DOHH2 (cell line): ENCODE measurements around the gene GRID1.

ENCODE experiments used
- H3F3A ChIP-seq: fragments of 200-600 bp; sonication (generic), shearing (Covaris generic); 2 replicates; pipeline ENCODE4 v1.6.0; 2016; ENCODE audit warnings: antibody characterized with exemption, mild to moderate bottlenecking; ENCODE audit not compliant: control insufficient read depth, insufficient read depth
- H3K27ac ChIP-seq: fragments of 200-600 bp; sonication (generic); 2 replicates; pipeline ENCODE4 v1.5.1; 2014; ENCODE audit warnings: low read depth, mild to moderate bottlenecking, low read length, moderate library complexity
- H3K27me3 ChIP-seq: fragments of 200-600 bp; sonication (generic); 2 replicates; pipeline ENCODE4 v1.6.1; 2014; ENCODE audit warnings: mild to moderate bottlenecking, low read length, mixed read lengths; ENCODE audit not compliant: control insufficient read depth
- H3K36me3 ChIP-seq: fragments of 200-600 bp; sonication (generic); 2 replicates; pipeline ENCODE4 v1.6.1; 2014; ENCODE audit warnings: mild to moderate bottlenecking, low read length, moderate library complexity, mixed read lengths; ENCODE audit not compliant: control insufficient read depth
- H3K4me1 ChIP-seq: fragments of 200-600 bp; sonication (generic); 2 replicates; pipeline ENCODE4 v1.6.1; 2014; ENCODE audit warnings: mild to moderate bottlenecking, low read length, mixed read lengths; ENCODE audit not compliant: control insufficient read depth
- H3K4me2 ChIP-seq: fragments of 200-600 bp; sonication (generic); 2 replicates; pipeline ENCODE4 v1.6.0; 2014; ENCODE audit warnings: mild to moderate bottlenecking, low read length, moderate library complexity
- H3K4me3 ChIP-seq: fragments of 200-600 bp; sonication (generic); 2 replicates; pipeline ENCODE4 v1.5.1; 2014; ENCODE audit warnings: mild to moderate bottlenecking, low read length, mixed read lengths
- H3K79me2 ChIP-seq: fragments of 200-600 bp; sonication (generic); 2 replicates; pipeline ENCODE4 v1.6.1; 2014; ENCODE audit warnings: mild to moderate bottlenecking, low read length, mixed read lengths; ENCODE audit not compliant: control insufficient read depth
- H3K9me2 ChIP-seq: fragments of 200-600 bp; sonication (generic); replicated peaks from 2 replicates; pipeline ENCODE4 v1.6.1; 2014; ENCODE audit warnings: mild to moderate bottlenecking, low read length, mixed read lengths; ENCODE audit not compliant: control insufficient read depth
- H3K9me3 ChIP-seq: fragments of 200-600 bp; sonication (generic); 2 replicates; pipeline ENCODE4 v1.6.1; 2014; ENCODE audit warnings: antibody characterized with exemption, low read length, mixed read lengths; ENCODE audit not compliant: control insufficient read depth, insufficient read depth
- H4K20me1 ChIP-seq: fragments of 200-600 bp; sonication (generic); 2 replicates; pipeline ENCODE4 v1.6.0; 2014; ENCODE audit warnings: low read depth, mild to moderate bottlenecking, antibody characterized with exemption, low read length, moderate library complexity; ENCODE audit not compliant: control insufficient read depth, insufficient read depth
- EZH2phosphoT487 ChIP-seq: fragments of 200-600 bp; sonication (generic); IDR thresholded peaks from 2 replicates; pipeline ENCODE4 v1.6.1; 2017; ENCODE audit warnings: borderline replicate concordance, mild to moderate bottlenecking, antibody characterized with exemption, low read length, moderate library complexity, mixed read lengths
- TF ChIP-seq, protein P1 (sequence below): fragments of 200-600 bp; sonication (generic); IDR thresholded peaks from one replicate; pipeline ENCODE4 v1.5.1; 2014; ENCODE audit warnings: antibody characterized with exemption, mild to moderate bottlenecking, low read depth, low read length; ENCODE audit not compliant: poor library complexity, severe bottlenecking

Gene GRID1

GRCh38 chr10:86102451-86102850 is 264.1 kb downstream of the GRID1 start:
- Histone ChIP-seq H3K27ac (no peak overlapping the region), H3K27me3 (0 out of 2 replicates have a peak, but pooled peaks cover 5% of the 10 kb centered on the region), H4K20me1 (no peaks in the 10 kb centered on the region), H3K9me2 (no peaks in the 10 kb centered on the region), H3K9me3 (no peaks in the 10 kb centered on the region), H3K4me2 (no peak overlapping the region), H3K79me2 (no peaks in the 10 kb centered on the region), H3F3A (no peaks in the 10 kb centered on the region), H3K4me1 (no peaks in the 10 kb centered on the region), H3K4me3 (no peak overlapping the region), H3K36me3 (no peaks in the 10 kb centered on the region)
- TF ChIP-seq, protein P1, sequence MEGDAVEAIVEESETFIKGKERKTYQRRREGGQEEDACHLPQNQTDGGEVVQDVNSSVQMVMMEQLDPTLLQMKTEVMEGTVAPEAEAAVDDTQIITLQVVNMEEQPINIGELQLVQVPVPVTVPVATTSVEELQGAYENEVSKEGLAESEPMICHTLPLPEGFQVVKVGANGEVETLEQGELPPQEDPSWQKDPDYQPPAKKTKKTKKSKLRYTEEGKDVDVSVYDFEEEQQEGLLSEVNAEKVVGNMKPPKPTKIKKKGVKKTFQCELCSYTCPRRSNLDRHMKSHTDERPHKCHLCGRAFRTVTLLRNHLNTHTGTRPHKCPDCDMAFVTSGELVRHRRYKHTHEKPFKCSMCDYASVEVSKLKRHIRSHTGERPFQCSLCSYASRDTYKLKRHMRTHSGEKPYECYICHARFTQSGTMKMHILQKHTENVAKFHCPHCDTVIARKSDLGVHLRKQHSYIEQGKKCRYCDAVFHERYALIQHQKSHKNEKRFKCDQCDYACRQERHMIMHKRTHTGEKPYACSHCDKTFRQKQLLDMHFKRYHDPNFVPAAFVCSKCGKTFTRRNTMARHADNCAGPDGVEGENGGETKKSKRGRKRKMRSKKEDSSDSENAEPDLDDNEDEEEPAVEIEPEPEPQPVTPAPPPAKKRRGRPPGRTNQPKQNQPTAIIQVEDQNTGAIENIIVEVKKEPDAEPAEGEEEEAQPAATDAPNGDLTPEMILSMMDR, result no peak
- no peak for TF ChIP-seq EZH2phosphoT487

DNA sequence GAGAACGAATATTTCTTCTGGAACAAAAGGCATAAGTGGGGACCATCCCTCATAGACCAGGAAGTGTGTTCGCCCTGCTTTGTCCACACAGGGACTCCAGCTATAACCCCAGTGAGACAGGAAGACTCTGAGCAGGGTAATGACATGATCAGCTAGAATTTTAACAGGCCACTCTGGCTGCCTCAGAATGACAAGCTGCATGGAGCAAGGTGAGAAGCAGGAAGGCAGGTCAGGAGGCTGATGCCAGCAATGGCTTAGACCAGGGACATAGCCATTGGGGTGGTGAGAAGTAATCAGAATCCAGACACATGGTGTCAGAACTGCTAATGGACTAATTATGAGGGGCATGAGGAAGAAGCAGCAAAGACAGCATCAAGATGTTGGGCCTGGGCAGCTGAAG is 264.6 kb downstream of the GRID1 start:
- Histone ChIP-seq H3K27me3 (0 out of 2 replicates have a peak, but pooled peaks cover 5% of the 10 kb centered on the region), H3F3A (no peaks in the 10 kb centered on the region), H4K20me1 (no peaks in the 10 kb centered on the region), H3K4me3 (no peak overlapping the region), H3K9me2 (no peaks in the 10 kb centered on the region), H3K27ac (no peak overlapping the region), H3K4me1 (no peaks in the 10 kb centered on the region), H3K9me3 (no peaks in the 10 kb centered on the region), H3K4me2 (no peak overlapping the region), H3K36me3 (no peaks in the 10 kb centered on the region), H3K79me2 (no peaks in the 10 kb centered on the region)
- no peak for TF ChIP-seq EZH2phosphoT487
- TF ChIP-seq, protein P1, result no peak

- no peak overlapping the region for H3K4me3 ChIP-seq
- no peak for TF ChIP-seq EZH2phosphoT487
- TF ChIP-seq, protein P1, result peak; percentile 86
Measured at GRCh38 chr10:86100581-86101061, 266.0 kb downstream of the GRID1 start.

More at GRCh38 chr10:86100581-86101061, 266.0 kb downstream of the GRID1 start:
- H3K9me2 ChIP-seq, result no peaks in the 10 kb centered on the region
- H3K27ac ChIP-seq, result no peak overlapping the region
- no peaks in the 10 kb centered on the region for H3K9me3 ChIP-seq
- no peaks in the 10 kb centered on the region for H3K79me2 ChIP-seq
- H3F3A ChIP-seq, result no peaks in the 10 kb centered on the region
- no peaks in the 10 kb centered on the region for H4K20me1 ChIP-seq
- no peaks in the 10 kb centered on the region for H3K36me3 ChIP-seq
- H3K4me1 ChIP-seq, result no peaks in the 10 kb centered on the region
- no peak overlapping the region for H3K4me2 ChIP-seq
- 0 out of 2 replicates have a peak, but pooled peaks cover 5% of the 10 kb centered on the region for H3K27me3 ChIP-seq
